Inflammatory macrophage treated with lipopolysaccharide for 4 hours (primary cell): ENCODE results near the gene GPI.

ENCODE experiments used
- DNase-seq: peaks from one replicate; pipeline ENCODE4 v3.0.0-alpha.2; 2020

Gene GPI

DNA sequence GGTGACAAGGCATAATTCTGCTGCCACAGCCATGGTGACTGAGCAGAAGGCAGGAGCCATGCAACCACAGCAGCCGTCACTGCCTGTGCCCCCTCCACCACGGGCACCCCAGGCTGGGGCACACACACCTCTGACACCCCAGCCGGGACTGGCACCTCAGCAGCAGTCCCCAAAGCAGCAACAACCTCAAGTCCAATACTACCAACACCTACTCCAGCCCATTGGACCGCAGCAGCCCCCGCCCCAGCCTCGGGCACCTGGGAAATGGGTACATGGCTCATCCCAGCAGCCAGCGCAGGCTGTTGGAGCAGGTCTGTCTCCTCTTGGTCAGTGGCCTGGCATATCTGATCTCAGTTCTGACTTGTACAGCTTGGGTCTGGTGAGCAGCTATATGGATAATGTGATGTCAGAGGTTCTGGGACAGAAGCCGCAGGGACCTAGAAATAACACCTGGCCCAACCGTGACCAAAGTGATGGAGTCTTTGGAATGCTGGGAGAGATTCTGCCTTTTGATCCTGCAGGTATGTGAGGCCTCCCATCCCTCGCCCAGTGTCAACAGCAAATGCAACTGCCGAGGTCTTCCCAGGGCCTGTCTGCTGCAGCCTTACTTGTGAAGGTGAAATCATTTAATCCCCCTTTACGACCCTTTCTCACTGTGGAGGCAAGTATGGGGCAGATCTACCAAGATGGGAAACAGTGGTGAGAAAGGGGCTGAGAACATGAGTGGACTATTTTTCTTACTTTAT, 22.9 kb upstream of the GPI start:
- DNase-seq, result no peak

DNA sequence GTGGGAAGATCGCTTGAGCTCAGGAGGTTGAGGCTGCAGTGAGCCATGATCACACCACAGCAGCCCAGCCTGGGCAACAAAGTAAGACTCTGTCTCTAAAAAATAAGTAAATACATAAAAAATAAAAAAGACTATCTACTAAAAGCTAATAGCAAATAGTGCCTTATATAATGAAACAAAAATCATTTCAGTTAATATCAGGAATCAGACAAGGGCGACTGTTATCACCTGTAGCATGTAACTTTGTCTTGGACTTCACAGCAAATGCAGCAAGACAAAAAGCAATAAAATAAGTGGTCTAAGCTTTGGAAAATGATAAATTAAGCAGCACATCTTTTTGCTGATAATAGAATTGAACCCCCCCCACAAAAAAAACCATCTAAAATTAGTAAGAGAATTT, 21.2 kb upstream of the GPI start:
- no peak for DNase-seq

DNA sequence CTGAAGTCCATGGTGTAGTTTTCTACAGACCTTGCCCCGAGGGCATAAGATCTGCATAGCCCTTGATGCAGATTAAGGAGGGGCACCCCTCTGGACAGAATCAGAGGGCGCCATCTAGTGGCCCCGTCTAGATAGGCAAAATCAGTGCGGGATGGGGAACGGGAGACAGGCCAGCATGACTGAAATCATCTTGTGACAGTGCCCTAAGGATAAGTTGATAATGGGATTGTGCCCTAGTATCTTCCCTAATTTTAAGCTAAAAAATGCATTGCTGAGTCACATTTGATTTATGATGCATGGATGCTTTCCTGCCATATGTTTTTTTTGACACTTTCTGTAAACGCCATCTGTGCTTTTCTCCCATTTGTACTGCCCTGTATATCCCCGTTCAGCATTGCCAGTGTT, 19.0 kb upstream of the GPI start:
- DNase-seq, result peak; percentile 60

DNA sequence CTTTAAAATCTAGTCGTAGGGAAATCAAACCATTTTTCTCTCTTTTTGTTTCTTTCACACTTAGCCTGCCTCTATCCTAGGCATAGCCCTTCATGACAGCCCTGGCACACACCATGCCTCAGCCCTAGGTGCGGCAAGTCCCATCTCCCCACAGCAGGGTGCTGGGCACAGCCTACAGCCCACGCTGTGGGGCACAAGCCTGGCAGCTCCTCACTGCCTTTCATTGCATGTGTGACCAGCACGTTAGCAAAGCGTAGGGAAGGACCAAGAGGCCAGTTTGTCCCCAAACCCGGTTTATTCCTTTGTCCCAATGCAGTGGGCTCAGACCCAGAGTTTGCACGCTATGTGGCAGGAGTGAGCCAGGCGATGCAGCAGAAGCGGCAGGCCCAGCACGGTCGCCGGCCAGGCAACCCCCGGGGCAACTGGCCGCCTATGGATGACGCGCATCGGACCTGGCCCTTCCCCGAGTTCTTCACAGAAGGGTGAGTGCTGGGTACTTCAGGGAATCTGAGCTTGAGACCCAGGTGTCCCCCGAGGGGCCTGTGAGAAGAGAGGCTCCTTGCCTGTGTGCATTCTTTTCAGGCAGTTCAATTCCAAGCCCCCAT, 17.3 kb upstream of the GPI start:
- no peak for DNase-seq

DNA sequence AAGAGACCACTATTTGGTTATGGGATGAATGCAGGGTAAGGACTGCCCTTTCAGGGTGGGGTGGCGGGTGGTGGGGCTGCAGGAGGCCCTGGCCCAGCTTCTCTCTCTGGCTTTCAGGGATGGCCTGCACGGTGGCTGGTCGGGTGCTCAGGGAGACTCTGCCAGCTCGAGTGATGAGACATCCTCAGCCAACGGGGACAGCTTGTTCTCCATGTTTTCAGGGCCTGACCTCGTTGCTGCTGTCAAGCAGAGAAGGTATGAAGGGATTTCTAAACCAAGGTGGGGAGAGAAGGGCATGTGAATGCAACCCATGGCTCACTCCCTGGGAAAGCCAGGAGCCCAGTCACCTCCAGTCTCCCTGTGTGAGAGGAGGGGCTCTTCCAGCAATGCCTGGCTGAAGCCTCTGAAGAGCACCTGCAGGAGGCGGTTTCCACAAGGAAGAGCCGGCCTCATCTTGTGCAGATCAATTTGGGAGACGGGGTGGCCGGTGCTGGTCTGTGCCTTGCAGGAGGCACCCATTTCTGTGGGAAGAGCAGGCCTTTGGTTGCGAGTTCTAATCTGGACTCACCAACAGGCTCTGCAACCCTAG, 16.0 kb upstream of the GPI start:
- DNase-seq, result no peak

DNA sequence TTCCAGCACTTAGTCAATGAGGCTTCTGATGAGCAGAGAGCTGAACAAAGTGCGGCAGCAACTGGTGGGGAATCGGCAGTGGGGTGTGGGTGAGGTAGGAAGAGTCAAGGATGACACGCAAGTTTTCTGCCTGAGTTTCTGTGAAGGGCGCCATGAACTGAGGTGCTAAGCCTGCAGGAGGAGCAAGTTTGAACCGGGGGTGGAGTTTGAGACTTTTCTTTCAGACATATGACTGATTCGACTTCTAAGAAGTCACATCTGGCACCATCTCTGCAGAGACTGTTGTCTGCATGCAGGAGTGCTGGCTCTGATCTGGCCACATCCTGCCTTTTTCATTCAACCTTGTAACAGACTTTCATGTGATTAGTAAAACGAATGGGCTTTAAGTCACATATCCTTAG, 14.8 kb upstream of the GPI start:
- no peak for DNase-seq

DNA sequence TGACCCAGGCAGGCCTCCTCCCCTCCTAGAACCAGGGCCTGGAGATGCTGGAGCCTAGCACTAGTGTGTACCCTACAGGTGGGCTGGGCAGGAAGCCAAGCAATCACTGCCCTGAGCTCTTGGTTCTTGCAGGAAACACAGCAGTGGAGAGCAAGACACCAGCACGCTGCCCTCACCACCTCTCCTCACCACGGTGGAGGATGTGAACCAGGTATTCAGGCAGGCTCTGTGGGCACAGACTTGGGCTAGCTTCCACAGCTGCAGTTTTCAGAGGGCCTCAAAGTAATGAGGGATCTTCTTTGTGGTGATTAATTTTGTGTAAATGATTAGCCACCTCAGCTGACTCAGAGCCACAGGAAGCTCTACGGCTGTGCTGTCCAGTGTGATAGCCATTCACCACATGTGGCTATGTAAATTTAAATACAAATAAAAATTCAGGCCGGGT, 13.6 kb upstream of the GPI start:
- DNase-seq, result no peak

DNA sequence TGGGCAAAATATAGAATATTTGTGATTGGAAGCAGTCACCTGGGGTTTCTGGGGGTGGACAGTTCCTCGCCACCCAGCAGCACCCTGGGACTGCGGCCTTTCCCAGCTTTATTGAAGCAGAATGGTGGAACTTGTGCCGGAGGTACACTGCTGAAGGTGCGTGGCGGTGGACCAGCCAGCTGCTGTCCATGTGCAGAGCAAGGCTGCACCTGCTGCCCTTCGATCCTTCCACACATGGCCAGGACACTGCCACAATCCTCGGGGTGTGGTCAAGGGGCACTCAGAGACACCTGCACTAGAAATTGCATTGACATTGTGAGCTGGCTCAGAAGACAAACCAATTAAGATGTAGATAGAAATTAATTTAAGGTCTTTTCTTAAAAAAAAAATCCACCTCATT, 11.4 kb upstream of the GPI start:
- no peak for DNase-seq

DNA sequence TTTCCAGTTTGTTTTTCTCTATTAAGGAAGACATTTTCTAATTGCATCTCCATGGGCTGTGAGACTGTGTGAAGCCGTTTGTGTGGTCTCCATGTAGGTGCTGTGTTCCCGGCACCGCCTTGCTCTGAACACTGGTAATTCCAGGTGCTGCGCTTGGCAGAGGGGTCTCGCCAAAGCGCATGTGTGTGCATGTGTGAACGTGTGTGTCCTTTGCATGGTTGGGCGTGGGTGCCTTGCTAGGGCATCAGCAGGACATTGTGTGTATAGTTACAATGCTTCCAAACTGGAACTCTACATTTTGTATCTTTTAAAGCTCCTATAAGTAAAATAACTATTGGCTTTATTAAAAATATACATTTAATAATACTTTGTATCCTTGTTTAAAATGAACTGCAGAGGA, 9.8 kb upstream of the GPI start:
- DNase-seq, result no peak

DNA sequence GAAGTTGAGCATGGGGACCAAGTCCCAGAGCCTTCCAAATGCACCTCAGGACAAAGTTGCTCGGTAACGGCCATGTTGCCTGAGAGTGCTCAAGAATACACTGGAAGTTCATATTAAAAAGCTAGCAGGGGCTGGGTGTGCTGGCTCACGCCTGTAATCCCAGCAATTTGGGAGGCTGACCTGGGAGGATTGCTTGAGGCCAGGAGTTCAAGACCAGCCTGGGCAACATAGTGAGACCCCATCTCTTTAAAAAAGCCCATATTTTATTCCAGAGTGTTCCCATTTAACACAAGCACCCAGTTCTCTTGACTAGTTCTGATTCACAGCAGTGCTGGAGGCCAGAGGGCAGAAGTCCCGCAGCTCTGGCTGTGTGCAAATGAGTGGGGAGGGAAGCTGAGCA, 8.1 kb upstream of the GPI start:
- no peak for DNase-seq

DNA sequence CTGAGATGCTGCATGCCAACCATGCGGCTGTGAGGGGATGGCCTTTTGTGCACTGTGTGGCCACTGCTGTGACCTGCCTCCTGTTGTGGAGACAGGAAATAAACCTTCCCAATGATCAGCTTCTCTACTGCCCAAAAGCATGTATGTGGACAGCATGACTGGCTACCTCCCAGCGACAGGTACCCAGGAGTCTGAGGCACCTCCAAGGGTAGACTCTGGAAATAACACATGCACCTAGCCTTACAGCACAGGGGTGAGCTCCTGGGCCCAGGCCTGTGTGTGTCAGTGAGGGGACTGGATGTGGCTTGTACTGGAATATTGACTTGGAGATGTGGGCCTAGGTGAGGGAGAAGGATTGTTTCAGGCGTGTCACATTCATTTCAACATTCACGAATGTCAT, 7.6 kb upstream of the GPI start:
- DNase-seq, result no peak

DNA sequence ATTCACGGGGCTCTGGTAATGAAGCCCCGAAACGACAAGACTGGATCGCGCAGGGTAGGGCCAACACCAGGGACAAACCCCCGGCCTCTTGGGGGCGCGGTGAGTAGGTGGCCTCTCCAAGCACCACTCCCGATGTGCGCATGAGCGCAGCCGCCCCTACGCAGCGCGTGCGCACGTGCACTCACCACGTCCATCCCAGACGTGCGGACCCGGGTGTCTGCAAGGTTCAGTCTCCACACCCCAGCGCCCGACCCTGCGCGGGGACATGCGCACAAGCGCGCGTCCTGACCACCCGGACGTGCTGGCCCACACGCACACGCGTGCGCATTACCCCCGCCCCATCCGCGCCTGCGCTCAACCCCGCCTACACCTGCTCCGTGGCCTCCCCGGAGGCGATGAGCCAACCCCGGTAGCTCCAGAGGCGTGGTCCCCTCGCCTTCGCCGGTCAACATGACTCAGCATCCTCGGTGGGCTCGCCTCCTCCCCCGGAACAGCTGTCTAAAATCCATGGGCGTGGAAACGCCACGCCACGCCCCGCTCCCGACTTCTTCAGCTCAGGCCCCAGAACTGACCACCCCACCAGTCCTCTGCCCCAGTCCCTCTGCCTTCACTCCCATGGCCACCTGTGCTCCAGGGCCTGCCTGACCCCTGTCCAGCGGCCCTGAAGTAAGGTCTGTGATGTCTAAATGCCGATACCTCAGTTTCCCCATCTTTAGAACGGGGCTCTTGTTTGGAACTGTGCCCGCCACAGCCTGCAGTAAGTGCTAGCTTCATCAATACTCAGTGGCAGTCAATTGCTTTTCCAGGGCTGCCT, 5.6 kb upstream of the GPI start:
- DNase-seq, result peak; percentile 98

DNA sequence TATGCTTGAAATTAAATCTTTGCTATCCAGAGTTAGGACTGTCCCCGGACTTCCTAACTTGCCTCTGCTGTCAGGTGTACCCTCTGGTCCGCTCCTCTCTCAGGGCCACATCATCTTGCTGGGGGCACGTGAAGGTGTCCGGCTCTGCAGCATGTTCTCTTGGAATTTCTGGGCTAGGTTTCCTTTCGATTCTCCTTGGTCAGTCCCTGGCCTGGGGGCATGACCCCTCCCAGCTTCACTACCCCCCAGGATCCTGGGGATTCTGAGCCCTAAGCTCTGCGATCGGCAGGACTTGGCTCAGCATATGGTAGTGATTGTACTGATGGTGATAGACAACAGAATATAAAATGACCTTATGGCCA, 5.1 kb upstream of the GPI start:
- DNase-seq, result no peak

DNA sequence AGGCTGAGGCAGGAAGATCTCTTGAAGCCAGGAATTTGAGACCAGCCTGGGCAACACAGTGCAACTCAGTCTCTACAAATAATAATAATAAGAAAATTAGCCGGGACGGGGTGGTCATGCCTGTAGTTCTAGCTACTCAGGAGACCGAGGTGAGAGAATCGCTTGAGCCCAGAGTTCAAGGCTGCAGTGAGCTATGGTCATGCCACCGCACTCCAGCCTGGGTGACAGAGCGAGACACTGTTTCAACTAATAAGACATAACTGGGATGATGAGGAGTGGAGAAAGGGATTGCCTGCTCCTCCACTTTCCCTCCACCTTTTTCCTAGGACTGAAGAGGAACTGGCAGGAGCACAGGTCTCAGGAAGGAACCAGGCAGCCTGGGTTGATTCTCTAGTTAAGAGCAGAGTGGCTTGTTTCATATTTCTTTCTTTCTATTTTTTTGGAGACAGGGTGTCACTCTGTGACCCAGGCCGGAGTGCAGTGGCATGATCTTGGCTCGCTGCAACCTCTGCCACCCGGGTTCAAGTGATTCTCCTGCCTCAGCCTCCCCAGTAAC, 4.6 kb upstream of the GPI start:
- no peak for DNase-seq

DNA sequence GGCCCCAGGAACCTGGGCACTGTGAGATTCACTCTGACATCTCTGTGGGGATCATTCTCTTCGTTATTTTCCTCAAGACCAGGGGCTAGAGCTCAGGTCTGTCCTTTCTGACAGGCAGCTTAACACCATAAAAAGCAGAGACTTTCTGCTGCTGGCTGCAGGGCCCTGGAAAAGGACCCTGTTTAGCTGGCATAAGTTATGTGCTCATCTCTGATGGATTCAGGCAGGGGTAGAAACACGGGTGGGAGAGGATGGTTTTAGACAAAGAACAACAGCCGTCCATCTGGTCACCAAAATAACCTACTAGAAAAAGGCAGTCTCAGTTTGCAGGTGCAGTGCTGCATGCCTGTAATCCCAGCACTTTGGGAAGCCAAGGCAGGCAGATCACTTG, 2.3 kb upstream of the GPI start:
- no peak for DNase-seq

DNA sequence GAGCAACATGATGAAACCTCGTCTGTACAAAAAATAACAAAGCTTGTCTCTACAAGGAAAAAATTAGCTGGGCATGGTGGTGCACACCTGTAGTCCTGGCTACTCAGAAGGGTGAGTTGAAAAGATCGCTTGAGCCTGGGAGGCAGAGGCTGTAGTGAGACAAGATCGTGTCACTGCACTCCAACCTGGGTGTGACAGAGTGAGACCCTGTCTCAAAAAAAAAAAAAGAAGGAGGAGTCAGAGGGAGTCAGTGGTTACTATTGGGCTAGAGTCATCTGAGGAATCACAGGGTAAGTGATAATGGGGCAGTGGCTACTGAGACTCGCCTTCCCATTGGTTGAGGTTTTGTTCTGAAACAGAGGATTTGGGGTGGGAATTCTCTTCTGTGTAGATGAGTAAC, 1.9 kb upstream of the GPI start:
- DNase-seq, result no peak

DNA sequence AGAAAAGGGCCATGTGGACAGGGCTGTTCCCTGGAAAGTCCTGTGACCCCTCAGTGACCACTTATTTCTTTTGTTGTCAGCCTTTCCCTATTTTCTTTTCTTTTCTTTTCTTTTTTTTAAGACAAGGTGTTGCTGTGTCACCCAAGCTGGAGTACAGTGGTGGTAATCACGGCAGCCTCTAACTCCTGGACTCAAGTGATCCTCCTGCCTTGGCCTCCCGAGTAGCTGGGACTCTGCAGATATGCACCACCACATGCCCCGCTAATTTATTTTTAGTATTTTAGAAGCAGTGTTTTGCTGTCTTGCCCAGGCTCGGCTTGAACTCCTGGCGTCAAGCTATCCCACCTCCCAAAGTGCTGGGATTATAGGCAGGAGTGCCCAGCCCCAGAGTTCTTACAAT, 1.1 kb upstream of the GPI start:
- DNase-seq, result no peak

DNA sequence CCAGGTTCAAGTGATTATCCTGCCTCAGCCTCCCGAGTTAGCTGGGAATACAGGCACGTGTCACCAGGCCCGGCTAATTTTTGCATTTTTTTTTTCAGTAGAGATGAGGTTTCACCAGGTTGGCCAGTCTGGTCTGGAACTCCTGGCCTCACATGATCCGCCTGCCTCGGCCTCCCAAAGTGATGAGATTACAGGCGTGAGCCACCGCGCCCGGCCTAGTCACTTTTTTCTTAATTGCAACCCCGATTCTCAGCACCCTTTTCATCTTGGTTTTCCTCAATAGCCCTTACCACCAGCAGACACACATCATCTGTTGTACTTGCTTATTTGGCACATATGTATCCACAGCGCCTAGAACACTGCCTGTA, 550 bp upstream of the GPI start:
- DNase-seq, result no peak

DNA sequence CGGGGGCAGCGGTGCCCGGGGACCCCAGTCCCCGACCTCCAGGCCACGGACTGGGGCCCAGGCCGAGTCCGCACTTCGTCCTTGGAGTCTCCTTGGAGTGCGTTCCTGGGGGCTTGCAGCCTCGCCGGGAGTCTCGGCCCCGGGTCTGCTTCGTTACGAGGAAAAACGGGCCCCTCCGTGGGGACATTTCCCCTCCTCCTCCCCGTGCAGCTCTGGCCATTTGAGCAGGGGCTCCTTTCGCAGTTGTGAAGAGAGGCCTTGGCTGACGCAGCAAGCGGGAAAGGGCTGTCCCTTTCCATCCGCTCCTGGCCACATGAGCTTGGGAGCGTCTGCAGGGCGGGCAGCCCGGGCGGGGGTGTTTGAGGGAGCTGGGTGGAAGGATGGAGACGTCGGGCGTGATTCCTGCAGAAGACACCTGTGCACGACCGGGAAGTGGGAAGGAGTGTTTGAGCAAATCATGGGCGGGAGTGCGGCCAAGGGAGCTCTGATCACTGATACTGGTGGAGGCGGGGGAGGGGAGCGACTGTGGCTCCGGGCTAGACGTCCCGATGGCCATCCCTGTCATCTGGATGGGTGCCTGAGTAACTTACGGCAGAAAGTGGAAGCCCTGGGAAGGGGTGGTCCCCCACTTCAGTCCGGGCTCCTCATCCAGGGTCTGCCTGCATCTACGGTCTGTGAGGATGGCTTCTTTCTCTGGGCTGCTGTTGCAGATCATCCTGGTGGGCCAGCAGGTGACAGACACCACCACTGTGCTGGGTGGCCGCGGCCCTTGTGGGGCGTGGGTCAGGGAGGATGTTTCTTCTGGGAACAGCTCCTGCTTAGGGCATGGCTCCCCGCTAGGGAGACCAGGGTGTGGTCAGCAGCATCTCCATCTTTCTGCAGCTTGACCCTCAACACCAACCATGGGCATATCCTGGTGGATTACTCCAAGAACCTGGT, 736 bp downstream of the GPI start:
- peak; percentile 32 for DNase-seq

DNA sequence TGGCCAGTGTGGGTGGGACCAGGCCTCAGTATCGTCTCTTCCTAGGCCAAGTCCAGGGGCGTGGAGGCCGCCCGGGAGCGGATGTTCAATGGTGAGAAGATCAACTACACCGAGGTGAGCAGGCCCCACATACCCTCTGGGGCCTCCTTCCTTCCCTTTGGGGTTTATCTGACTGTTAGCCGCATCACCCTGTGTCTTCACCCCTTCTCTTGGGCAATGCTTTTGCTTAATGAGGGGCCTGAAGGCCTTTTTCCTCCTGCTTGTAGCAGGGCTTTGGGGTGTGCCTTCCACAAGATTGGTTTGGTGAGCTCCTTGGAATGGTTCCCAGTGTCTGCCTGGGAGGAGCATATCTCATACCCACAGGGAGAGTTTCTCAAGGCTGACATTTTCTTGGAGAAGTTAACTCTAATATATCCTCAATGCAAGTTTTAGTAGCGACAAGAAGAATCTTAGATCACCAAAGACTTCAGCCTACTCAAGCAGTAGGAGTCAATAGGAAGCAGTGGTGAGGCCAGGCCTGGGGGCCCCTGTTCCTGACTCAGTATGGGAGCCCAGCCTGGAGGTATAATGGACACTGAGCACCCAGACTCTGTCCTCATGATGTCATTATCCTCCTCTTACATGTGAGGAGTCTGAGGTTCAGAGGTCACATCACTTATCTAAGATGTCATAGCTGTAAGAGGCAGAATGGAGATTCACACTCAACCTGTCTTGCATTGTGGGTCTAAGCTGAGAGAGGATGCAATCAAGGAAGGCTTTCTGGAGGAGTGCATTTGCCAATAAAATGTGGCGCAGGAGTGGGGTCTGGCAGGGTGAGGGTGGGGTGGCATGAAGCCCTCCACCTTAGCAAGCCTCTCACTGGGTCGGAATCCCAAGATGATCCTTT, 2.0 kb downstream of the GPI start:
- peak; percentile 10 for DNase-seq

DNA sequence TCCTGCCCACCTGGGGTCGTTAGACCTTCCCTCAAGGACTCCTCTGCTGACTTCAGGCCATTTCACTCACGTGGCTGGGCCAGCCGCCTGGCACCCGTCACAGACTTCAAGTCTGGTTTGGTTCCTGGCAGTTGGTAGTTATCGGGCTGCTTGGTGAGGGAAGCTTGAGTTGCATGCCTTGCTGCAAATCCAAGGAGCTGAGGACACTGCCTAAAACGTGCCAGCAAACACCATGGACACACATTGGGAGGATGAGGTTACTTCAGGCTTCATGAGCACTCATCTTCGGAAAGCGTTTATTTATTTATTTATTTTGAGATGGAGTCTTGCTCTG, 2.6 kb downstream of the GPI start:
- DNase-seq, result no peak

DNA sequence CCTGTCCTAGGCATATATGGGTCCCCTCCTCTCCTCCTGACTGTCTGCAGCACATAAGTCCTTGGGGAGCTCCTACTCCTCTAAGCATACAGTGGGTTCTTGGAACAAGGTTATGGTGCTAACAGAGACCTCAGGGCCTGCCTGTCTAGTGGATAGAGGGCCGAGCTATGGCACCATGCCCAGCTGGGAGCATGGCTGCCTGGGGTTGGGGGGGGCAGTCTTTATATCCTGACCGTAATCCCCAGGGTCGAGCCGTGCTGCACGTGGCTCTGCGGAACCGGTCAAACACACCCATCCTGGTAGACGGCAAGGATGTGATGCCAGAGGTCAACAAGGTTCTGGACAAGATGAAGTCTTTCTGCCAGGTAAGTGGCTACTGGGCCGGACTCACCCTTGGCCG, 3.3 kb downstream of the GPI start:
- no peak for DNase-seq
